Suprapubic skin (tissue), 4 donors: Measurements from ENCODE around the gene NCMAP.

Experiments used
- EP300 ChIP-seq: sonication (generic); formaldehyde crosslinking; IDR thresholded peaks from one replicate; pipeline ENCODE4 v1.6.1; 2017; ENCODE audit warnings: antibody characterized with exemption
- POLR2A ChIP-seq, 2 donors: fragments of 450-650 bp; IDR thresholded peaks; one replicate each; pipeline ENCODE4 v1.6.1; 2017; ENCODE audit warnings: antibody characterized with exemption in 2 of 2, mild to moderate bottlenecking in 2 of 2, moderate library complexity in 2 of 2
- POLR2AphosphoS5 ChIP-seq, 3 donors: sonication (generic); formaldehyde crosslinking; IDR thresholded peaks; one replicate each; pipeline ENCODE4 v1.6.1; 2017; ENCODE audit warnings: antibody characterized with exemption in 3 of 3
- TF ChIP-seq, protein P1 (sequence below), 2 donors: fragments of 200-600 bp in 1 of 2; fragments of 450-650 bp in 1 of 2; sonication (generic) in 1 of 2; IDR thresholded peaks; one replicate each; pipeline ENCODE4 v1.5.1; 2016 to 2019; ENCODE audit warnings: antibody characterized with exemption in 2 of 2, mild to moderate bottlenecking in 1 of 2, moderate library complexity in 1 of 2

DNA sequence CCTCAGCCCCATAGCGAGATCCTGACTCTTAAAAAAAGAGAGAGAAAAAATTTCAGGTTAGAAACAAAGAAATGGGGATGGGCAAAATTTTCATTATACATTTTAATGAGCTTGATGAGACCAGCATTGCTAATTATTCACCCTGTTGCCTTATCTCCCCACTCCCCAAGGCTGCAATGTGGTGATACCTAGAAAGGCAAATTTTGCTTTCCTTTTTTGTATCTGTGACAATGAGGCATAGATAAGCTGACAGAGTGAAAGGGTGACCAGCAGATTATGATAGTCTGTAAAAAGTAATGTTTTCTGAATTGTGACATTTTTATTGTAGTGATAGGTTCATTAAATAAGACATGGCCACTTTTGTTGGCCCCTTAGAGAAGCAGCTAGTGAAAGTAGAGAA, 100.2 kb downstream of the NCMAP start:
- TF ChIP-seq, protein P1, sequence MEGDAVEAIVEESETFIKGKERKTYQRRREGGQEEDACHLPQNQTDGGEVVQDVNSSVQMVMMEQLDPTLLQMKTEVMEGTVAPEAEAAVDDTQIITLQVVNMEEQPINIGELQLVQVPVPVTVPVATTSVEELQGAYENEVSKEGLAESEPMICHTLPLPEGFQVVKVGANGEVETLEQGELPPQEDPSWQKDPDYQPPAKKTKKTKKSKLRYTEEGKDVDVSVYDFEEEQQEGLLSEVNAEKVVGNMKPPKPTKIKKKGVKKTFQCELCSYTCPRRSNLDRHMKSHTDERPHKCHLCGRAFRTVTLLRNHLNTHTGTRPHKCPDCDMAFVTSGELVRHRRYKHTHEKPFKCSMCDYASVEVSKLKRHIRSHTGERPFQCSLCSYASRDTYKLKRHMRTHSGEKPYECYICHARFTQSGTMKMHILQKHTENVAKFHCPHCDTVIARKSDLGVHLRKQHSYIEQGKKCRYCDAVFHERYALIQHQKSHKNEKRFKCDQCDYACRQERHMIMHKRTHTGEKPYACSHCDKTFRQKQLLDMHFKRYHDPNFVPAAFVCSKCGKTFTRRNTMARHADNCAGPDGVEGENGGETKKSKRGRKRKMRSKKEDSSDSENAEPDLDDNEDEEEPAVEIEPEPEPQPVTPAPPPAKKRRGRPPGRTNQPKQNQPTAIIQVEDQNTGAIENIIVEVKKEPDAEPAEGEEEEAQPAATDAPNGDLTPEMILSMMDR (IDR thresholded peaks at IDR 0.05), result no peak
- TF ChIP-seq EP300, result no peak
- no peak for TF ChIP-seq POLR2A (IDR thresholded peaks at IDR 0.05)
- no peak for TF ChIP-seq POLR2AphosphoS5 (IDR thresholded peaks at IDR 0.05)
